ENCODE results near the gene UGT1A8. TPM values are rescaled to one million over a fixed set of nuclear protein-coding genes. Genes with fewer than 3 reads are reported as not detected.
A peak's percentile ranks its signal among the peaks of the same experiment; 100 is the strongest.

The UGT1A8 gene
- total RNA-seq, 1 experiment from 2014 or later = not detected

DNA sequence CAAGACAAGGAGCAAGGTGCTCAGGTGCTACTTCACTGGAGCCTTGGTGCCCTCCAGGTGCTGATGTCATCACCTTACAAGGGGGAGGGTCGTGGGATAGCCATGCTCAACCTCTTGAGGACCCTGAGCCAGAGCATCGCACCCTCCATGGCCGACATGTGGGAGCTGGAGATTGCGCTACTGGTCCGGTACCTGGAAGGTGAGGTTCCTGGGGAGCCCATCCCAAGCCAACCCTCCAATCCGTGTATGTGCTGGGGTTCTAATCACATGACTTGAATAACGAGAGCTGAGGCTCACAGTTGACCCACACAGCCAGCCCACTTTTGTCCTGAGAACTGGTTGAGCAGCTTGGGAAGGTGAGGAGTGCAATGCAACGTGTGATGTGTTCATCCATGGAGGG, 186.6 kb downstream of the UGT1A8 start (continued):
- TF ChIP-seq, protein P1, sequence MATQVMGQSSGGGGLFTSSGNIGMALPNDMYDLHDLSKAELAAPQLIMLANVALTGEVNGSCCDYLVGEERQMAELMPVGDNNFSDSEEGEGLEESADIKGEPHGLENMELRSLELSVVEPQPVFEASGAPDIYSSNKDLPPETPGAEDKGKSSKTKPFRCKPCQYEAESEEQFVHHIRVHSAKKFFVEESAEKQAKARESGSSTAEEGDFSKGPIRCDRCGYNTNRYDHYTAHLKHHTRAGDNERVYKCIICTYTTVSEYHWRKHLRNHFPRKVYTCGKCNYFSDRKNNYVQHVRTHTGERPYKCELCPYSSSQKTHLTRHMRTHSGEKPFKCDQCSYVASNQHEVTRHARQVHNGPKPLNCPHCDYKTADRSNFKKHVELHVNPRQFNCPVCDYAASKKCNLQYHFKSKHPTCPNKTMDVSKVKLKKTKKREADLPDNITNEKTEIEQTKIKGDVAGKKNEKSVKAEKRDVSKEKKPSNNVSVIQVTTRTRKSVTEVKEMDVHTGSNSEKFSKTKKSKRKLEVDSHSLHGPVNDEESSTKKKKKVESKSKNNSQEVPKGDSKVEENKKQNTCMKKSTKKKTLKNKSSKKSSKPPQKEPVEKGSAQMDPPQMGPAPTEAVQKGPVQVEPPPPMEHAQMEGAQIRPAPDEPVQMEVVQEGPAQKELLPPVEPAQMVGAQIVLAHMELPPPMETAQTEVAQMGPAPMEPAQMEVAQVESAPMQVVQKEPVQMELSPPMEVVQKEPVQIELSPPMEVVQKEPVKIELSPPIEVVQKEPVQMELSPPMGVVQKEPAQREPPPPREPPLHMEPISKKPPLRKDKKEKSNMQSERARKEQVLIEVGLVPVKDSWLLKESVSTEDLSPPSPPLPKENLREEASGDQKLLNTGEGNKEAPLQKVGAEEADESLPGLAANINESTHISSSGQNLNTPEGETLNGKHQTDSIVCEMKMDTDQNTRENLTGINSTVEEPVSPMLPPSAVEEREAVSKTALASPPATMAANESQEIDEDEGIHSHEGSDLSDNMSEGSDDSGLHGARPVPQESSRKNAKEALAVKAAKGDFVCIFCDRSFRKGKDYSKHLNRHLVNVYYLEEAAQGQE (IDR thresholded peaks at IDR 0.05; ENCODE audit: low read depth) = no peak
- TF ChIP-seq SRF (IDR thresholded peaks at IDR 0.05; ENCODE audit: low read depth) (no peak), CEBPB (IDR thresholded peaks at IDR 0.05; ENCODE audit: low read depth) (no peak), FOSL1 (IDR thresholded peaks at IDR 0.05; ENCODE audit: low read depth) (no peak), ZFX (IDR thresholded peaks at IDR 0.05) (no peak), TCF7L2 (IDR thresholded peaks at IDR 0.05; ENCODE audit: borderline replicate concordance, extremely low read depth, insufficient read depth, insufficient read length) (no peak), SP1 (IDR thresholded peaks at IDR 0.05; ENCODE audit: low read depth) (no peak)

DNA sequence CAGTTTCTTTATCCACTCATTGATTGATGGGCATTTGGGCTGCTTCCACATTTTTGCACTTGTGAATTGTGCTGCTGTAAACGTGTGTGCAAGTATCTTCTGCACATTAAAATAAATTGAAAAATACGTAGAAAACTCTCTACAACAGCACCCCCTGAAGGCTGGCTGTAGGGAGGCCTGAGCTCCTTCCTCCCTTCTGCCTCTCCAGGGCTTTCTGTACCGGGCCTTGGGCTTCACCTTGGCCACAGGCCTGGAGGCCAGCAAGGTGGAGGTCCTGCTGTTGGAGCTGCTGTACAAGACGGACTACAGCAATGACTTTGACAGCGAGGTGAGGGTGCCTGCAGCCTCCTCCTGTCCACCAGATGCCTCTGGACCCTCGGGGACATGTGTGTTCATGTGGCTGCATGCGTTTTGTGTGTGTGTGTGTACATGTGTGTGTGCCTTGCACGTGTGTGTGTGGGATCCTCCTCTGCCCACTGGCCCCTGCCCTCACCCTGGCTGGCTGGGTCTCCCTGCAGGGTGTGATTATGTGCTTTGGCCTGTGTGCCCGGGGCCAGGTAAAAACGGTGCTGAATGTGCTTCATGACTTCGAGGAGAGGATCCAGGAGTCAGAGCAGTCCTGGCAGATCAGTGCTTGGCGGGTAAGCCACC, 189.9 kb downstream of the UGT1A8 start:
- H3K9me3 ChIP-seq (ENCODE audit: control insufficient read depth in 1 of 2, insufficient read depth in 1 of 2, low read depth in 1 of 2, low read length in 2 of 2) = no peaks in the 10 kb centered on the region
- ATAC-seq (peak; percentile 73), DNase-seq (ENCODE audit: low read depth, low spot score) (no peak)
- H3K4me2 ChIP-seq (ENCODE audit: low read length) = no peak overlapping the region
- no peak for TF ChIP-seq ZNF274 (IDR thresholded peaks at IDR 0.05; ENCODE audit: low read depth, low read length)
- TF ChIP-seq RAD21 (IDR thresholded peaks at IDR 0.05; ENCODE audit: low read depth) = peak; percentile 56
- TF ChIP-seq, protein P2, sequence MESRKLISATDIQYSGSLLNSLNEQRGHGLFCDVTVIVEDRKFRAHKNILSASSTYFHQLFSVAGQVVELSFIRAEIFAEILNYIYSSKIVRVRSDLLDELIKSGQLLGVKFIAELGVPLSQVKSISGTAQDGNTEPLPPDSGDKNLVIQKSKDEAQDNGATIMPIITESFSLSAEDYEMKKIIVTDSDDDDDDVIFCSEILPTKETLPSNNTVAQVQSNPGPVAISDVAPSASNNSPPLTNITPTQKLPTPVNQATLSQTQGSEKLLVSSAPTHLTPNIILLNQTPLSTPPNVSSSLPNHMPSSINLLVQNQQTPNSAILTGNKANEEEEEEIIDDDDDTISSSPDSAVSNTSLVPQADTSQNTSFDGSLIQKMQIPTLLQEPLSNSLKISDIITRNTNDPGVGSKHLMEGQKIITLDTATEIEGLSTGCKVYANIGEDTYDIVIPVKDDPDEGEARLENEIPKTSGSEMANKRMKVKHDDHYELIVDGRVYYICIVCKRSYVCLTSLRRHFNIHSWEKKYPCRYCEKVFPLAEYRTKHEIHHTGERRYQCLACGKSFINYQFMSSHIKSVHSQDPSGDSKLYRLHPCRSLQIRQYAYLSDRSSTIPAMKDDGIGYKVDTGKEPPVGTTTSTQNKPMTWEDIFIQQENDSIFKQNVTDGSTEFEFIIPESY (IDR thresholded peaks at IDR 0.05; ENCODE audit: extremely low read depth, insufficient replicate concordance, low read length) = no peak
- no peak for TF ChIP-seq POLR2AphosphoS5 (IDR thresholded peaks at IDR 0.05; ENCODE audit: low read depth, low read length)
- TF ChIP-seq, protein P3, sequence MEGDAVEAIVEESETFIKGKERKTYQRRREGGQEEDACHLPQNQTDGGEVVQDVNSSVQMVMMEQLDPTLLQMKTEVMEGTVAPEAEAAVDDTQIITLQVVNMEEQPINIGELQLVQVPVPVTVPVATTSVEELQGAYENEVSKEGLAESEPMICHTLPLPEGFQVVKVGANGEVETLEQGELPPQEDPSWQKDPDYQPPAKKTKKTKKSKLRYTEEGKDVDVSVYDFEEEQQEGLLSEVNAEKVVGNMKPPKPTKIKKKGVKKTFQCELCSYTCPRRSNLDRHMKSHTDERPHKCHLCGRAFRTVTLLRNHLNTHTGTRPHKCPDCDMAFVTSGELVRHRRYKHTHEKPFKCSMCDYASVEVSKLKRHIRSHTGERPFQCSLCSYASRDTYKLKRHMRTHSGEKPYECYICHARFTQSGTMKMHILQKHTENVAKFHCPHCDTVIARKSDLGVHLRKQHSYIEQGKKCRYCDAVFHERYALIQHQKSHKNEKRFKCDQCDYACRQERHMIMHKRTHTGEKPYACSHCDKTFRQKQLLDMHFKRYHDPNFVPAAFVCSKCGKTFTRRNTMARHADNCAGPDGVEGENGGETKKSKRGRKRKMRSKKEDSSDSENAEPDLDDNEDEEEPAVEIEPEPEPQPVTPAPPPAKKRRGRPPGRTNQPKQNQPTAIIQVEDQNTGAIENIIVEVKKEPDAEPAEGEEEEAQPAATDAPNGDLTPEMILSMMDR (IDR thresholded peaks at IDR 0.05 in 2 of 3, conservative IDR thresholded peaks at IDR 0.05 in 1 of 3; ENCODE audit: borderline replicate concordance in 1 of 3, insufficient read depth in 1 of 3, low read depth in 2 of 3, low read length in 2 of 3) = peak in 2 of 3 experiments; percentile 24 to 30; a peak in 3 of 6 replicates
- TF ChIP-seq ELF1 (IDR thresholded peaks at IDR 0.05; ENCODE audit: borderline replicate concordance, low read depth) = no peak
- TF ChIP-seq FOSL1 (IDR thresholded peaks at IDR 0.05; ENCODE audit: low read depth) = no peak
- RAD21 ChIA-PET (ENCODE audit: low non-redundant PET in 1 of 2, low total read pairs in 2 of 2, uncharacterized antibody in 2 of 2, unreplicated experiment in 2 of 2) = no interaction called here
- no peaks in the 10 kb centered on the region; the same call in 1 of the 2 replicates for H3K27me3 ChIP-seq (ENCODE audit: insufficient read depth, low read length)
- H3K27ac ChIP-seq (ENCODE audit: low read depth, low read length) = no peak overlapping the region
- H3K36me3 ChIP-seq (ENCODE audit: control insufficient read depth in 1 of 2, insufficient read depth in 2 of 2, low read length in 2 of 2) = no peaks in the 10 kb centered on the region
- H2AFZ ChIP-seq (ENCODE audit: low read depth, low read length, poor library complexity, severe bottlenecking) = no peak overlapping the region
- no peaks in the 10 kb centered on the region for H3K79me2 ChIP-seq (ENCODE audit: insufficient read depth, low read length)
- no peak overlapping the region for H3K4me3 ChIP-seq (replicated peaks in 1 of 2; ENCODE audit: low read depth in 1 of 2, low read length in 2 of 2)
- POLR2A ChIA-PET = interaction anchor here (0.6 kb wide), 1 partner anchor 19 kb away, joined by 3 read pairs; no protein-coding TSS in a partner anchor
- H4K20me1 ChIP-seq (ENCODE audit: insufficient read depth) = no peaks in the 10 kb centered on the region
- intact Hi-C loops (cut with micrococcal nuclease) = no loop called here
- H3K4me1 ChIP-seq (ENCODE audit: control insufficient read depth in 1 of 2, insufficient read depth in 2 of 2, low read length in 2 of 2) = no peaks in the 10 kb centered on the region
- BruUV-seq (replicated peaks) = no TSS peak
- CTCF ChIA-PET = no interaction called here
- no peak overlapping the region for H3K9ac ChIP-seq (ENCODE audit: low read length)
- H3K9me2 ChIP-seq (ENCODE audit: insufficient read depth) = no peaks in the 10 kb centered on the region
